Endometrial microvascular endothelial cells (primary cell): Measurements from ENCODE around the gene WNT5B. TPM values are rescaled to one million over a fixed set of nuclear protein-coding genes. Genes with fewer than 3 reads are reported as not detected.

ENCODE experiments used
- in situ Hi-C: cut with HindIII; loops from 2 replicates; pipeline ENCODE4 v1.10.0; 2017; ENCODE audit warnings: low sequenced_read_pairs, low pct_unique_long_range_greater_than_20kb; ENCODE audit errors: inconsistent ontology term
- total RNA-seq: library from RNA; depleted of rRNA; stranded (reverse); fragments of >200 nt; gene quantifications from one replicate; pipeline ENCODE4 v1.2.3, GENCODE V29; 2015; ENCODE audit errors: inconsistent ontology term

Gene WNT5B
- total RNA-seq, 1 donor from 2014 or later, result 6.1 TPM

- in situ Hi-C loops, result no loop called here
Observed at GRCh38 chr12:1644534-1645438, 15.8 kb downstream of the WNT5B start.

DNA sequence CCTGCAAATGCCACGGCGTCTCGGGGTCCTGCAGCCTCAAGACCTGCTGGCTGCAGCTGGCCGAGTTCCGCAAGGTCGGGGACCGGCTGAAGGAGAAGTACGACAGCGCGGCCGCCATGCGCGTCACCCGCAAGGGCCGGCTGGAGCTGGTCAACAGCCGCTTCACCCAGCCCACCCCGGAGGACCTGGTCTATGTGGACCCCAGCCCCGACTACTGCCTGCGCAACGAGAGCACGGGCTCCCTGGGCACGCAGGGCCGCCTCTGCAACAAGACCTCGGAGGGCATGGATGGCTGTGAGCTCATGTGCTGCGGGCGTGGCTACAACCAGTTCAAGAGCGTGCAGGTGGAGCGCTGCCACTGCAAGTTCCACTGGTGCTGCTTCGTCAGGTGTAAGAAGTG is 16.8 kb downstream of the WNT5B start:
- in situ Hi-C loops, result no loop called here

- in situ Hi-C loops, result no loop called here
Observed at GRCh38 chr12:1646569-1647284, 17.7 kb downstream of the WNT5B start.

GRCh38 chr12:1647285-1647669 is 18.2 kb downstream of the WNT5B start:
- in situ Hi-C loops, result no loop called here

- in situ Hi-C loops, result loop anchor here (25.0 kb wide), 1 partner anchor 137 kb away; no protein-coding TSS in a partner anchor
Observed at GRCh38 chr12:1650260-1650977, 21.4 kb downstream of the WNT5B start.

- in situ Hi-C loops, result loop anchor here (25.0 kb wide), 1 partner anchor 136 kb away; no protein-coding TSS in a partner anchor
Observed at GRCh38 chr12:1650978-1651361, 21.9 kb downstream of the WNT5B start.

DNA sequence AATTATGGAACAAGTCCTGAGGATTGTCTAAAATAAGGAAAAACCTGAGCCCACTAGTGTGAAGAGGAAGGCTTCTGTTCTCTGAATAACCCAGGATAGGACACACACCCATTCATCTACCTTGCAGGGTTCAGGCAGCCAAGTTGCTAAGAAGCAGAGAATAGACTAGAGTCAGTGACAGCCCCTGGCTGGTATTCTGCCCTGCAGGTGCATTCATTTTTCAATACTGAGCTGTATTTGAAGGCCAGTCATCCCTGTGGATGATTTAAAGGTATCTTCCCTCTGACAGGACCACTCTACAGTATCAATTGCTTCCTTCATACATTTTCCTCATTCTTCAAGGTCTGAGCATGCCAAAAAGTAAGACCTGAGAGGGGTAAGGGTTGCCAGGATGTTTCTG is 22.9 kb downstream of the WNT5B start:
- in situ Hi-C loops, result loop anchor here (25.0 kb wide), 1 partner anchor 135 kb away; no protein-coding TSS in a partner anchor

DNA sequence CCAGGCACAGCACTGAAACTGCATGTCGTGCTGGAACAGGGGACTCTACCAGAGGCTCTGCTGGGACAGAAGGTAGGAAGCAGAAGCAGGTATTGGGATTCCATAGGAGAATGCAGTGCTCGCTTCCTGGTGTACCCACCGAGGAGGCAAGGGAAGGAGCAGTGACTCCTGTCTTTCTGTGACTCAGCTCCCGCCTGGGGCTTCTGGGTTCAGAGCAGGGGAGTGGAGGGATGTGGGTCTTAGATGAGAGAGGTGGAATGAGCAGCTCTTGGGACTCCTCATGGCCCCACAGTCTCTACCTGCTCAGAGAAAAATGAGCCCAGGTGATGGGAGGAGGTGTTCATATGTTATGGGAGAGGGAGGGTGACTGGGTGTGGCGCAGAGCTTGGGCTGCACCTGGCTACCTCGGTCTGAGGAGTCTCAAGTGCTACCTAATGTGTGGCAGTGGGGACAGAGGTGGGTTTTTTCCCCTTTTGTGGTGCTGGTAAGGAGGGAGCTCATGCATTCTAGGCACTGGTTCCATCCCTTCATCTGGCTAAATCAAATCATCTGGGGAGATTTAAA is 26.3 kb downstream of the WNT5B start:
- in situ Hi-C loops, result loop anchor here (25.0 kb wide), 1 partner anchor 132 kb away; no protein-coding TSS in a partner anchor

GRCh38 chr12:1656902-1657301 is 27.9 kb downstream of the WNT5B start:
- in situ Hi-C loops, result loop anchor here (25.0 kb wide), 1 partner anchor 130 kb away; no protein-coding TSS in a partner anchor

- in situ Hi-C loops, result loop anchor here (25.0 kb wide), 1 partner anchor 130 kb away; no protein-coding TSS in a partner anchor
Observed at GRCh38 chr12:1657688-1658087, 28.7 kb downstream of the WNT5B start.

DNA sequence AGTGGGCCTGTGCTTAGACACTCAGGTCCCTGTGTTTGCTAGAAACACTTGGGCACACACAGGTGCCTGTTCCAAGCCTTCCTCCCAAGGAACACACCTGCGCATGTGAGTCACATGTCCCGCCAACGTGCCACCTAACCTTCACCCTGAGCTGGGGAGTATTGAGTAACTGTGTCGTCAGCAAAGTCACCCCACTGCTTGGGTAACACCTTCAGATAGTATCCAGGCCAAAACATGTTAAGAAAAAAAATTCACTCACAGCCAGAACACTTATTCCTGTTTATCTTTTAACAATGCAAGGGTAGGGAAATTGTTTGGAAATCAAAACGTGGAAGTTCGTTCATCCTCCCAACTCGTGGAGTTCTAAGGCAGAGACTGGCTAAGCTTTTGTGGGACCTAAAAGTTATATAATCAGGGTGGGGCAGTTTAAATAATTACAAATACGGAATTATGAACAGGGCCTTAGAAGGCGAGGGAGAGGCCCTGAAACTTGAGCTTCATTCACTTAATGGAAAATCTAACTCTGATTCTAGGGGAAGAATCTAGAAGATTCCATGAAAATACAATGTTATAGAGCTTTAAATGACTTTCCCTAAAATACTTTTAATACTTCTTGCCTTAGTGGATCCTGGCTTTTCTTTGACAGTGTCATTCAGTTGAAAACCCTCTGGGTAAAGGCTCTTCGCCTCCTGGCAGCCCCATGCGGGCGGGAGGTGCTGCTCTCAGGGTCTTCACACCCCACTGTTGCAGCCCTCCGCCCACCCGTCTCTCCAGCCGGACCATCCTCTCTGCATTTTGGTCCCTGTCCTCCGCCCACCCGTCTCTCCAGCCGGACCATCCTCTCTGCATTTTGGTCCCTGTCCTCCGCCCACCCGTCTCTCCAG is 31.5 kb downstream of the WNT5B start:
- in situ Hi-C loops, result loop anchor here (25.0 kb wide), 1 partner anchor 127 kb away; no protein-coding TSS in a partner anchor

GRCh38 chr12:1661553-1662335 is 32.7 kb downstream of the WNT5B start:
- in situ Hi-C loops, result loop anchor here (25.0 kb wide), 1 partner anchor 126 kb away; no protein-coding TSS in a partner anchor

- in situ Hi-C loops, result loop anchor here (25.0 kb wide), 1 partner anchor 124 kb away; no protein-coding TSS in a partner anchor
Observed at GRCh38 chr12:1662761-1663439, 33.9 kb downstream of the WNT5B start.

DNA sequence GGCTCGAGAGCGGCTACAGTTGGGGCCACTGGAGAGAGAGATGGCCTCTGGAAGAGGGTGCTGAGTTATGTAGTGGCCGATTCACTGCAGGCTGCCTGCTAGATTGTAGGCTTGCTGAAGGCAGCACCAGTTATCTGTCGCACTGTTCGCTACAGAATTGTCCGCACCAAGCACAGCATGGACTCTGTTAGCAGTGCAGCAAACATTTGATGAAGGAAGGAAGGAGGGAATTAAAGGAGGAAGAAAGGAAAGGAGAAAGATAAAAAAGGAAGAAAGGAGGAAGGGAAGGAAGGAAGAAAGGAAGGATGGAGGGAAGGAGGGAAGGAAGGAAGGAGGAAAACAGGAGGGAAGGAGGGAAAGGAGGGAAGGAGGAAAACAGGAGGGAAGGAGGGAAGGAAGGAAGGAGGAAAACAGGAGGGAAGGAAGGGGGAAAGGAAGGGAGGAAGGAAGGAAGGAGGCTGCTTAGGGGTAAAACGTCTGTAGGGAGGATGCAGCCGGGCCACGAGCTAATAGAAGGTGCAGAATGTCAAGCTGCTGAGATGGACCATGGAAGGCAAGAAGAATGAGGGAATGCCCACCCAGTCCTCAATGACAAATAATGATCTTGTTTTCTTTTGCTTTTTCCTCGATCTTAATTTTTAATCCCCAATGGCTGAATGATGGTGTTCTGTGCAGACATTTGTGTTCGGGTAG is 34.6 kb downstream of the WNT5B start:
- in situ Hi-C loops, result loop anchor here (25.0 kb wide), 1 partner anchor 124 kb away; no protein-coding TSS in a partner anchor

GRCh38 chr12:1665366-1665765 is 36.3 kb downstream of the WNT5B start:
- in situ Hi-C loops, result loop anchor here (25.0 kb wide), 1 partner anchor 122 kb away; no protein-coding TSS in a partner anchor

DNA sequence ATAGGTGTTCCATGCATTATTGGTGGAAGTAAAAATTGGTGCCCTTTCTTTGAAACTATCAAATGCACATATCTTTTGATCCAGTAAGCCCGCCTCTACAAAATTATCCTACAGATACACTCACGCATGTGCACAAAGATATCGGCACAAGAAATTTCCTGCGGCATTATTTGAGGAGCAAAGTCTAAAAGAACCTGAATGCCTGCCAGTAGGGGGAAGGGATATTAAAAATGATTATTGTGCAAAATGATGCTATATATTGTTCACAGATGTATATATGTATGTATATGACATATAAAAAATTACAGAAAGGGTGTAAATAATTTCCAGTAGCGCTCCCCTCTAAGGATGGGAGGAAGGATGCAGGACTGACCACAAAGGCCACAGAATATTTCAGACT is 37.2 kb downstream of the WNT5B start:
- in situ Hi-C loops, result loop anchor here (25.0 kb wide), 1 partner anchor 121 kb away; no protein-coding TSS in a partner anchor
